ENCODE measurements around the gene DGKG.

The DGKG gene

DNA sequence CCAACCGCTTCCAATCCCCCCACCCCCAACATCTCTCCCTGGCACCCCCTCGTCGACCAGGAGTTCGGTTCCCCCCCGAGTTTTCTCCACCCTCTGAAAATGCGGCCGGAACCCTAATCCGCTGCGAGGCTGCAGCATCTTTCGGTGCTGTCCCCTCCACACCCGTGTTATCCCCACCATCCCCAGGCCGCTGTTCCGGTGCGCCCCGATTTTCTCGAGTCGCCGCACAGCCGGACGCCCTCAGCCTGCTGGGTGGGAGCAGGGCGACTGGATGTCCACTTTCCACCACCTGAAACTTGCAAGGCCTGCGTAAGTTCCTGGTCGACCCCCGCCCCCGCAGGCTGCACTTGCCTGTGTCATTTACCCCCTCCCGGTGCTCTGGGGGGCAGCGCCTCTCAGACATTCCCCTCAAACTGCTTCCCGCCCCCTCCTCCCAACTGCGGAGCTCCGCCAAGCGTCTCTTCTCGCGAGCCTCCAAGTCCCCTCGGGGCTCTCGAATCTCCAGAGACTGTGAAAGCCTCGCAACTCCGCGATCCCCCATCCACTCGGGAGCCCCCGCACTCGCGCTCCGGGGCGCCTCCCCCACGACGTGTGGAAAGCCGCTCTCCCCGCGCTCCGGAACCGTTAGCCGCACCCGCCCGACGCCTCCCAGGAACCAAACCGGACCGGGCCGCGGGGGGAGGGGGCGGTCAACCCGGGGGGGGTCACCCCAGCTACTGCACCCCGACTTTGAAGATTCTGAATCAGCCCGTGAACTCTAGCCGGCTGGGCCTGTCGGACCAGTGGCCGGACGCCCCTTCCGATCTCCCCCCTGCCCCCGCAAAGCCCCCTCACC is 253.7 kb downstream of the DGKG start:
- no peak for DNase-seq (ENCODE audit: low spot score)

DNA sequence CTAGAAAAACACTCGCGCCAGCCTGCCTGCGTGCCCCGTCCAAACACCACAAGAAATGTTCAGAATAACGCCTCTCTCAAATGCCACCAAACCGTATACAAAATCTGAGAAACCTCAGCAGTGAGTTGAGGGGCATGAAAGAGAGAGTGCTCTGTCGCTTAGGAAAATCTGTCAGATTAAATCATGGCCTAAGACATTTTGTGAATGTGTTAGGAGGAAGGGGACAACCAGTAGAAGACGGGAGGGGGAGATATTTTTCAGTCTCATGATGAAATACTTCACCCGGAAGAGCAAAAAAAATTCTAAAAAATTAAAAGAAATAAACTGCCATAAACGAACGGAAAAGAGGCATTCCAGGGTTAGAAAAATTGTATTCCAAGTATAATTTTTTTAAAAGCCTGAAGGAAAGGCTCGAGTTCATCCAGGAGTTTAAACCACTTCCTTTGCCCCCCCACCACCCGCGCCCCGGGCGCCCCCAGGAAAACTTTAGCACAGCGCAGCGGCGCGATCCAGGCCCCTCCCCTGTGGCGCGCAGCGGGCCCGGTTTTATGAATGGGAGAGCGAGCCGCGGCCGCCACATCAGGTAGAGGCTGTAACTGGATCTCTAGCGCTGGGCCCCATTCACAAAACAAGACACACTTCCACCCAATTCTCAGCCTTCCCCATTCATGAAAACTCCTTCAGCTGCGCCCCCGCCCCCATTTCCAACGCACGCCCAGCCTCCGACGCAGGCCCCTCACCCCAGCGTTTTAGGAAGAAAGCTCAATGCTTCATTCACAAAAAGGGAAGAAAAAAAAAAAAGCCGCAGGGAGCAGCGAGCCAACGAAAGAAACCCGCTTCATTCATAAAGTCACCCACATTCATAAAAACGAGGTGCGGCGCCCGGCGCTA is 254.6 kb downstream of the DGKG start:
- peak; percentile 35 for DNase-seq (ENCODE audit: low spot score)

DNA sequence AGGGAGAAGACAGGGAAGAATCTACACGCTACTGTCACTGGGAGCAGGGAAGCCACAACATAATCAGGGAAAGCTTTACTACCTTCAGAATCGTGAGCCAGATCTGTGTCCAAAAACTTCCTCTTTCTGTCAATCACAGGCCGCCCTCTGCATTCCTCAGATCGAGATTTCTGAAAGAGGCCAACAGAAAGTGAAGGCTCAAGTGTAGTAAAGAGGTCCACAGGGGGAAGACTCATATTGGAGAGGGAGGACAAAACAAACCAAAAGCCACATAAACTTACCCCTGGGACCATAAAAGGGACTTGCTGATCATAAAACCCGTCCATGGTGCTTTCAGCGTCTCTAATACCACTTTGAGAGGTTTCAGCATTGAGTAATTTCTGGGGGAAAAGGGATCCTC is 256.5 kb downstream of the DGKG start:
- no peak for DNase-seq (ENCODE audit: low spot score)

DNA sequence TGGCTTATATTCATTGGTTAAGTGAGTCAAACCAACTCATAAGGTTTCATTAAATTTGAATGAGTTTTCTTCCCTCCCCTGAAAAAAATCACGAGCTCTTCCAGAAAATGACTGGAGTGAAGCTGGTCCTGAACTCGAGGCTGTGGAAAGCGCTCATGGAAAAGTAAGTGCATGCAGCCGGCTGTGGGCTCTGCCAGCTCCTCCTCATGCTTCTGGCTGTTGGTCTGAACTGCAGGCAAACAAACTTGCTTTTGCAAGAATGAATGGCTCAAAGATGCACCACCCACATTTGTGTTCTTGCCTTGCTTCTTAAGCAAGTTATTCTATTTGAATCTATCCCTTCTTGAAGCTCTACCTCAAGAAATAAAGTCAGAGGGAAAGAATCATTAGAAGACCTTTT is 259.3 kb downstream of the DGKG start:
- no peak for DNase-seq (ENCODE audit: low spot score)

DNA sequence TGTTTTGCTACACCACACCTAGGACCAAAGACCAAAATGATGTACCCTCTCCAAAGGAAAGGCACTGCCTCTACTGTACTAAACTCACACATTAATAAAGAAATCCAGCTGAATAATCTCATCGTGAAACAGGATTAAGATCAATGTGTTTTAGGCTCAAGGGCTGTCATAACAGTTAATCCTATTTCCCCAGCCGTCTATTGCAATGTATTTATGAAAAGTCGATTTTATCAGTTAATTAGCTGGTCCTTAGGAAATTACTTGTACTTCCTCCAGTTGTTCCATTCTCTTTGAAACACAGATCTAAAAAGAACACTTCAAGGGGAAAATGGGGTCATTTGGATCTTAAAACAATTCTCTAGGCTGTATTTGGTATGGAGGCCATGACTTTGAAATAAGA is 261.6 kb downstream of the DGKG start:
- no peak for DNase-seq (ENCODE audit: low spot score)

DNA sequence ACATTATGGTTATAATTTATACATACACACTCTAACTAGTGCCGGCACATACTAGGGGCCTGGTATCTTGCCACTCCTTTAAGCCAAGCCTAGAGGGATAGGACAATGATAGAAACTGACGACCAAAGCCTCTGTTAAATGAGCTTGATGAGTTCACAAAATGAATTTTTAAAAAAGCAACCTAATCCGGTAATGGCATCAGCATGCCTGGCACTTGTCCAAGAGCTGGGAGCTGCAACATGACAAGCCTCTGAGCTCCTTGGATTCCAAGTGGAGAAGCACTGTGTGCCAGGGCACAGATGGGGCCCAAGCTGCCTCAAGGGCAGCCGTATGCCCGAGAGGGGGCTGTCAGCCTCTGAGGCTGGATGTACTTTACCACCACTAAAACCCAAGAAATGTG is 262.9 kb downstream of the DGKG start:
- DNase-seq (ENCODE audit: low spot score) = no peak

DNA sequence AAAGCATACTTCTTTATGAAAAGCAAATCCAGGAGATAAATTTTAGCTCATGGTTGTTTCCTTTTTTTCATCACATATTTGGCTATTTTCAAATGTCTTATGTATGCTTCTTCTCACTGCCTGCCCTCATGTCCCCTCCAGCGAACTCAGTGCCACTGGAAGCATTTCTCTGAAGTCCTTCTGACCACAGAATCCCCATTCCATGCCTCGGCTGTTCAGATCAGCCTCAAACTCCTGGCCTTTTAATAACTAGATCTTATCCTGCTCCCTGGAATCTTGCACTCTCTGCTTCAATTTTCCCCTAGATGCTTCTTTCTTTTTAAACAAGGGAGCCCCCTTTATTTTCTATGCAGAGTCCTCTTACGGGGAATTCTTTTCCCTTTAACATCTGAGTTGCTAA is 263.3 kb downstream of the DGKG start:
- no peak for DNase-seq (ENCODE audit: low spot score)

DNA sequence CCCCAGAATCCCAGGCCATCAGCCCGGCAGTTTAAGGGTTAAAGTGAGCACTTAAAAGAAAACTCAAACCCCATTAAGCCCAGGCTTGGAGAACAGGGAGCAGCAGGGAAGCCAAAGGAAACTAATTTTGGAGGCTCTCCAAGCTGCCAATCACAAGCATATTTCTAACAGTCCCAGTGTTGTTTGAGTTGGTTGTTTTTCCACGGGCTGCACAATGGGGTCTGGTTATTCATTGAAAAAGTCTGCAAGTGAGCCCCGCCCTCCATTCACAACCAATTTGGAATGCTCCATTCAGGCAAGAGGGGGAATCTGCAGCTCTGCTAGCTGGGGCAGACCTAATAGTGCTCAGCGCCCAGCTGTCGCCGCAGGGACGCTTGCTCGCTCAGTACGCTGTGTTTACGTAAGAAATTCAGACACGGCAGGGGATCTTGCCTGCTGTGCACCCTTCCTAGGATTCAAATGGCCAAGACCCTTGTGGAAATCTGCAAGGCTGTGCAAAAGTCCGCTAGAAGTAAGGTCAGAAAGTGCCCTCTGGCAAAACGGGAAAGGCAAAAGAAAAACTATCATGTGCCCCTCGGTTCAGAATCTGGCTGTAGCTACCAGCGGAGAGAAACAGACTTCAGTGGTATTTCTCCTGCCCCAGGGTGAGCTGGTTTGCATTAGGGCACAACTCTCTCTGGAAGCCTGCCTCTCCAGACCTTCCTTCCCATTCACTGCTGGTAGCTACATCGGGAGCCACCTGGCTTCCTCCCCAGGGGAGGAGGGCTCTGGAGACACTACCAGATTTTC is 264.2 kb downstream of the DGKG start:
- no peak for DNase-seq (ENCODE audit: low spot score)

DNA sequence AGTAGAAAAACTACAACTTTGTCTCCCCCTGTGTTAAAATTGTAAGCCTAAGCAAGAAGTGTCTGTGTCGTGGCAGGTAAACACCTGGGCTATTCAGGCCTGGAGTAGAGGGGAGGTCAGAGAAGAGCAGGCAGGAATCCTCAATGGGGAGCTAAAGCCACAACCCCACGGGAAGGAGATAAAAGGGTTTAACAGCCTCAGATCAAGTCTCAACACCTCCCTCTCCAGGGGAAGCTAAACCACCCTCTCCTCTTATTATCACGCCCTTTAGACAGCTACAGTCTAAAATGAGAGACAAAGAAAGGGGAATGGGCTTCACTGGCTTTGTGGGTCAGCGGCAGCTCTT is 264.7 kb downstream of the DGKG start:
- DNase-seq (ENCODE audit: low spot score) = no peak
